T-helper 1 cell treated with Interleukin-12 subunit alpha and Interleukin-12 subunit beta and Interleukin-4 antibody, amounts not matched to agents 30 μg/mL and 1 μg/mL, for 36 hours (primary cell): ENCODE measurements around the gene INPP4B.

Experiments used
- H3K27ac Mint-ChIP-seq: one replicate; pipeline ENCODE4 v1.8.0; 2021; ENCODE audit warnings: mild to moderate bottlenecking, mixed read lengths
- H3K27me3 Mint-ChIP-seq: one replicate; pipeline ENCODE4 v1.8.0; 2021; ENCODE audit warnings: low read depth, mixed read lengths
- H3K36me3 Mint-ChIP-seq: one replicate; pipeline ENCODE4 v1.8.0; 2021; ENCODE audit warnings: low read depth, mixed read lengths
- H3K4me1 Mint-ChIP-seq: one replicate; pipeline ENCODE4 v1.8.0; 2021; ENCODE audit warnings: low read depth, mixed read lengths
- H3K4me3 Mint-ChIP-seq: one replicate; pipeline ENCODE4 v1.8.0; 2021; ENCODE audit warnings: mild to moderate bottlenecking, moderate library complexity, mixed read lengths
- H3K9me3 Mint-ChIP-seq: one replicate; pipeline ENCODE4 v1.8.0; 2021; ENCODE audit warnings: mixed read lengths

INPP4B gene

DNA sequence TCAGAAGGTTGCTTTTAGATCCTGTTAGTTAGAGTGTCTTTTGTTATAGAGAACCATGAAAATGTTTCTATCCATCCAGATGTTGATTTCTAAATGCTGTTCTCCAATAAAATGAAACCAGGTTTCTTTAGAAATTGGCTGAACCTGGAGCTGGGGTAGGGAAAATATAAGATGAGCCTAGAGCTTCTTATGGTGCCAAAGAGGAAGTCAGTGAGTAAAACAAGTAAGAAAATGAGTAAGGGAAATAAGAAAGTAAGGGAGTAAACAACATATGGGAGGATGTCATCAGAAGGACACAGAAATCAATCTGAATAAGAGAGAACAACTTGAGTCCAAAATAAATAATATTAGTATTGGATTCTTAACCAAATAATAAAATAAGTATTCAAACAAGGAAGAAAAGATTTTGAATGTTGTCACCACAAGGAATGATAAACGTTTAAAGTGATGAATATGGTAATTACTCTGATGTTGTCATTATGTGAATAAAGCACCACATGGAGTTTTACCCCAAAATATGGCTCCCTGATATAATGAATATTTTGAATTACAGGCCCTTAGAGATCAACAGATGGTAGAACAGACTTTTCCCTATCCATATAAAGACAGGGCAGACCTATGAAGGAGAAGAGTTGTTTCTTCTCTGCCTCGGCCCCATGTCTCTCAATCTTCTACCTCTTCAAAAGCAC is 703.6 kb downstream of the INPP4B start:
- Mint-ChIP-seq H3K36me3 (peaks cover 9% of the 10 kb centered on the region), H3K27ac (no peak overlapping the region), H3K4me3 (no peak overlapping the region), H3K4me1 (peaks cover 7% of the 10 kb centered on the region), H3K27me3 (no peaks in the 10 kb centered on the region), H3K9me3 (no peaks in the 10 kb centered on the region)

DNA sequence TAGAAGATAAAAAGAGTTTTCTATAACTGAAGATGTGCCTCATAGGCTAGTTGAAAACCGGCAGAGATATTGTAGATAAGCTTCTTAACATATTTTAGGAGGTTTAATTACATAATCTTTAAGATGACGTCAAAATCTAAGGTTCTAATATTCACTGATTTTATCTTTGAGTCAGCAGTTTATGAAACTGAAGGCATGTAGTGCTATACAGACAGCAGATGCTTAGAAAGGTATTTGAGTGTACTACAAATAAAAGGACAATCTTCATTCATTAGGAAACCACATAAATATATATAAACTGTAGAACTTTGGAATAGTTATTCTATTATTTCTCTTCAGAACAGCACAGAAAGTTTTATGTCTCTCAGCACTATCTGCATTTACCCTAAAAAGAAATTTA is 704.9 kb downstream of the INPP4B start:
- Mint-ChIP-seq H3K27me3 (no peaks in the 10 kb centered on the region), H3K36me3 (peaks cover 12% of the 10 kb centered on the region), H3K27ac (no peak overlapping the region), H3K4me1 (peaks cover 7% of the 10 kb centered on the region), H3K9me3 (no peaks in the 10 kb centered on the region), H3K4me3 (no peak overlapping the region)

DNA sequence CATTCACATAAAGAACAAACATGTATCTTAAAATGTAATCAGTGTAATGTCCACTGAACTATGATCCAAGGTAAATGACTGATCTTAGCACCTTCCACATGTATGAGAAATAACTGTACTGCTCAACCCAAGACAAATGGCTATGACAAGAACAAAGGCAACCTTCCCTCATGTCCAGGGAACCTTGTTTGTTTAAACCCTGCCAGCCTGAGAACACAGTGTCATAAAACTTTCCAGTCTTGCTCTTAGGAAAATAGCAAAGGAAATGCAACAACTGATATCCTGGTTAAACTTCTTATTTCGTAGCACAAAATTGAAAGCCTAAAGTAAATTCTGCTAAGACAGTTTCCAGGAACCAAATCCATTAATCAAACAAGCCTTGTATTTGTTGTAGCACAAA is 715.4 kb downstream of the INPP4B start:
- H3K27me3 Mint-ChIP-seq: no peaks in the 10 kb centered on the region
- H3K27ac Mint-ChIP-seq: no peak overlapping the region
- H3K36me3 Mint-ChIP-seq: no peaks in the 10 kb centered on the region
- H3K9me3 Mint-ChIP-seq: no peaks in the 10 kb centered on the region
- H3K4me3 Mint-ChIP-seq: no peak overlapping the region
- peaks cover 6% of the 10 kb centered on the region for H3K4me1 Mint-ChIP-seq

DNA sequence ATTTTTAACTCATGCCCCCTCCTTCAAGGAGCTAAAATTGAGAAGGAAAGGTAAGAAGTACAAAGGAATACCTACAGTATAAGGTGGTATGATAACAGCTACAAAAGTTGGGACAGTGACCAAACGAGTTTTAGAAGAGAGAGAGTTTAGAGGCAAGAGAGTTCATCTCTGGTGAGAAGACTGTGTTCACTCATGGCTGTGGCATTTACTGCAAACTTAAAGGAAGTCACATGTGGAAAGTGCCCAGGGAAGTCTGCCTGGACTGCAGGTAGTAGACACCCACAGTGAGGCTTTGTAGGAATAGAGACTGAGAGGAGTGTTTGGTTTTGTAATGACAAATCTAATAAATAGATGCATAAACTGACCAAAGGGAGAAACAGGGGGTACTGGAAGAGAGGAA is 716.2 kb downstream of the INPP4B start:
- no peaks in the 10 kb centered on the region for H3K27me3 Mint-ChIP-seq
- no peak overlapping the region for H3K27ac Mint-ChIP-seq
- peaks cover 6% of the 10 kb centered on the region for H3K4me1 Mint-ChIP-seq
- no peaks in the 10 kb centered on the region for H3K9me3 Mint-ChIP-seq
- H3K4me3 Mint-ChIP-seq: no peak overlapping the region
- H3K36me3 Mint-ChIP-seq: no peaks in the 10 kb centered on the region

DNA sequence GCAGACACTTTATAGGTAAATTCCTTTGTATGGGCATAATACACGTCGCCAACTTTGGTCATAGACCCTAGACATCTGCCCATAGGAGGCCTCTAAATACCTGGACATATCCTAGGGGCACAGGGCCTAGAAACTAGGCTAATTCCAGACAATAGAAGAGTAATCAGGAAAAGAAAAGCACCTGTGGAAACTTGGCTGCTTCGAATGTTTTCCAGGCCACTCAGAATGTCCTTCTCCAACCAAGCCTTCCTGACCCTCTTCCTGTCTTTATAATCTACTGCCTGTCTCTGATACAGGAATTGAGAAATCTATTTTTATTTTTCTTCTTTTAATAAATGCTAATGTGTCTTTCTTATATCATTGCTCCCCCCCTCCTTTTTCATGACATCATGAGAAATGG is 716.6 kb downstream of the INPP4B start:
- no peaks in the 10 kb centered on the region for H3K27me3 Mint-ChIP-seq
- H3K36me3 Mint-ChIP-seq: no peaks in the 10 kb centered on the region
- H3K4me3 Mint-ChIP-seq: no peak overlapping the region
- H3K9me3 Mint-ChIP-seq: no peaks in the 10 kb centered on the region
- peaks cover 6% of the 10 kb centered on the region for H3K4me1 Mint-ChIP-seq
- H3K27ac Mint-ChIP-seq: no peak overlapping the region

DNA sequence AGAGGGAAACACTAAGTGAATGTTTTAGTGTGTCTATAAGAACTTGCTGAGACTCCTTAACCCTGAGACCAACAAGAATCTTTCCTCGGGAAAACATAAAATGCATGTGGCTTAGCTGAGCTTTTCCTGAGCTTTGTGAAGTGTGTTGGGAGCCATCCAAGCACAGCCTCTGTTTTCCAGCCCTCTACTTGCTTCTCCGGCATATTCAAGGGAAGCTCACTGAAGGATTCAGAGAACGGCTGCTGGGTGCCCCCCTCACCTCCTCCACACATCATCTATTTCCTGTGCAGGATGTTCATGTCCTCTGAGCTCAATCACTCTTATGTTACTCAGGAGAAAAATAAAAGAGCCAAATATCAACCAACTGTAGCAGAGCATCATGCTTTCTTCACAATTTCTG is 717.6 kb downstream of the INPP4B start:
- H3K27ac Mint-ChIP-seq: no peak overlapping the region
- H3K4me3 Mint-ChIP-seq: no peak overlapping the region
- H3K9me3 Mint-ChIP-seq: no peaks in the 10 kb centered on the region
- H3K4me1 Mint-ChIP-seq: peaks cover 6% of the 10 kb centered on the region
- H3K36me3 Mint-ChIP-seq: no peaks in the 10 kb centered on the region
- H3K27me3 Mint-ChIP-seq: no peaks in the 10 kb centered on the region

DNA sequence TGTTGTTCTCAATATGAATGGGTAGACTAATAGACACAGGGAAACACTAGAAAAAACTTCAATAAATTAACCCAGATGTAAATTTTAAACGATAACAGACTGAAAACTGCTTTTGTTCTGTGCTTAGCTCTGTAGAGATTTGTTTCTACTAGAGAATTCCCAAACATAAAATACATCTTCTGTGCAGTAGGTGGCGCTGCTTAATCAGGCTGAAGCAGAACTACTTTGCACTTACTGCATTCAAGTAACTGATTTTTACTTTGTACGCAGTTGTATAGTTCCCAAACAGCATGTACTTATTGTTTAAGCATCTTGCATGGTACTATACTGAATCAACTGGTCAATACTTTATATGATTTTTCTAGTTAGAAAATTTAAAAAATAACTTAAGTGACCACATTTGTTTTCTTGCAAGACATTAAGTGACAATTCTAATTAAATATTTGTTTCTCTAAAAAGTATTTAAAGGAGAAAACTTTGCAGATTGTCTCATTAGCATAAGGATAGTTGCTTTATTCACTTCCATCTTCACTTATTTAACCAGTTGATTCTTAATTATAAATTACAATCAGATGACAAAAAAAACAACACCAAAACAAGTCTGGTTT is 719.1 kb downstream of the INPP4B start:
- H3K4me1 Mint-ChIP-seq: peaks cover 10% of the 10 kb centered on the region
- no peaks in the 10 kb centered on the region for H3K27me3 Mint-ChIP-seq
- H3K4me3 Mint-ChIP-seq: no peak overlapping the region
- peaks cover 5% of the 10 kb centered on the region for H3K36me3 Mint-ChIP-seq
- no peaks in the 10 kb centered on the region for H3K9me3 Mint-ChIP-seq
- H3K27ac Mint-ChIP-seq: no peak overlapping the region

DNA sequence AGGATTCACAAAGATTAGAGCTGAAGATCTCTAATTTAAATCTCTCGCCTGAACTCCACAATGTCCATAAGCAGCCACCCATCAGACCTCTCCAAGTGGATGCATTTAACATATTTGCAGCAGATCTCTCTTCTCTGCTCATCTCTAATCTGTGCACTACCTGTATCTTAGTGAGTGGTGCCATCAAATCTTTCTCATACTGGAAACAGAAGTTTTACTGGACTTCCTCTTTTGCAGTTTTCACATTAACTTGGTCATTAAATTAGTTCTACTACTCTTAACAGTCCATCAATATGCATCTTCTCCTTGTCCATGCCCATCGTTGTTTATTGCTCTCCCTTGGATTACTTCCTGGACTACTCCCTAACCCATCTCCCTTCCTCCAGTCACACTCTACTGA is 721.2 kb downstream of the INPP4B start:
- Mint-ChIP-seq H3K4me3 (no peak overlapping the region), H3K27ac (no peak overlapping the region), H3K4me1 (peaks cover 16% of the 10 kb centered on the region), H3K27me3 (no peaks in the 10 kb centered on the region), H3K9me3 (no peaks in the 10 kb centered on the region), H3K36me3 (peaks cover 9% of the 10 kb centered on the region)

DNA sequence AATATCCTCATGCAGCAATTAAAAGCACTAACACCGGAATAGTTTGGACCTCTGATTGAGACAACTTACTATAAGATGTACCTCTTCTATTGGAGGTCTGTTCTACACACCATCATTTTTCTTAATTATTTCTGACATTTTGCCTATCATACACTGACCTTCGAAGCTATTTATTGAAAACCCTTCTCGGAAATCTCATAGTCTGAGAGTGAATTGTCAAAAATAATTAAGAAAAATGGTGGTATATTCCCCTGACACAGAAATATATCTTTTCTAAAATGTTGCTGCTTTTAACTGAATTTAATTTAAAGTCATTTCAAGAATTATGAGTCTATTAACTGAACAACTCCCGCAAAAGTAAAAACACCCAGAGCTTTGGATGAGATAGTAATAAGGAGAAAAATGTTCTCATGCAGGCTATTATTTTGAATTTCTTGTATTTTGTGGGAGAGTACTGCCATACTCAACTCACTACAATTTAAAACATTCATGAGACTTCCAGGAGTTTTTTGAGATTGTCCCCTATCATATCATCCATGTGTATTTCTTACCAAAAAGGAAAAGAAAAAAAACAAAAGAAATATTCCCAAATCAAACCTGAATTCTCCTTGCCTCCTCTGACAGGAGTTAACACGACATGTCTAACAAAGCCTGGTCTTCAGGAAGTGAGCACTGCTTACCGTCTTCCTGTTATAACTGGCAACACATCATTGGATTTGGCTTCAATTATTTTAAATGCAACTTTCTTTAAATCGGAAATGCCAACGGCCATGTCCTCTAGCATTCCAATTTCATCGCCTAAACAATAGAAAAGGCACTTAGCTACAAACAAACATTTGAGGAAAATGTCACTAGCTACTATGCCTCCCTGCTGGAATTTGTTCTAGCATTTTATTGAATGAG is 724.4 kb downstream of the INPP4B start:
- Mint-ChIP-seq H3K36me3 (peaks cover 20% of the 10 kb centered on the region), H3K4me3 (no peak overlapping the region), H3K9me3 (no peaks in the 10 kb centered on the region), H3K27me3 (no peaks in the 10 kb centered on the region), H3K4me1 (peaks cover 14% of the 10 kb centered on the region), H3K27ac (no peak overlapping the region)

DNA sequence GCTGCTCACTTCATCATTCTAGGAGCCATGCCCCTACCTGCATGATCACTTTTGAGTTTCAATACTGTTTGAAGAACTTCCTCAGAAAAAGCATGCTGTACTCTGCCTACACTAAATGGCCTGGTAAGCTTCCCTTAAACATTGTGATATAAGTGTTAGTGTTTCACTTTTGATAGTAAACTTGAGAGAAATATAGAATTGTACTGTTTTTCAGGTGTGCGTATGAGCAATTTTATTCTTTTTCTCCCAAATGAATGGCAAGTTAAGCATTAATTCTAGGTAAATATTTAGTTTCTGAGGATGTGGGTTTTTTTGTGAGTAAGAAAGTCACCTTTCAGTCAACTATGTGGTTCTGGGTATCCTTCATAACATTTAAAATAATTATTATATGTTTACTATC is 725.2 kb downstream of the INPP4B start:
- Mint-ChIP-seq H3K36me3 (peaks cover 23% of the 10 kb centered on the region), H3K9me3 (no peaks in the 10 kb centered on the region), H3K4me1 (peaks cover 14% of the 10 kb centered on the region), H3K27me3 (no peaks in the 10 kb centered on the region), H3K27ac (no peak overlapping the region), H3K4me3 (no peak overlapping the region)

DNA sequence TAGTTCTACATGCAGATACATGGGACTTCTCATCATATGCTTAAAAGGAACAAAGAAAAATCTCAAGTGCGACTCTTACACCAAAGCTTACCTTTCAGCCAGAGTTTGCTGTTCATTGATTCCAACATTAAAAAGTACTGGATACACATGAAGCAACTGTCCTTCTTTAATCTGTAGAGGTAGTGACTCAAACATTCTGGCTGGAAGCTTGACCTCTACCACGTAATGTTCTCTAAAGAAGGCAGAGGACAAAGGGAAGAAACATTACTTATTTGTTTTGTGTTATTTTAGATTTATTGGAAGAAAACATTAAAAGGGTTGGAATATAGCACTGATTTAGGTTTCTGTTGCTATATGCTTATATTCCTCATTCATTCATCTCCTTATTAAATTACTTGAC is 733.6 kb downstream of the INPP4B start:
- Mint-ChIP-seq H3K27me3 (no peaks in the 10 kb centered on the region), H3K4me3 (no peak overlapping the region), H3K4me1 (no peaks in the 10 kb centered on the region), H3K36me3 (peaks cover 21% of the 10 kb centered on the region), H3K9me3 (no peaks in the 10 kb centered on the region), H3K27ac (no peak overlapping the region)

DNA sequence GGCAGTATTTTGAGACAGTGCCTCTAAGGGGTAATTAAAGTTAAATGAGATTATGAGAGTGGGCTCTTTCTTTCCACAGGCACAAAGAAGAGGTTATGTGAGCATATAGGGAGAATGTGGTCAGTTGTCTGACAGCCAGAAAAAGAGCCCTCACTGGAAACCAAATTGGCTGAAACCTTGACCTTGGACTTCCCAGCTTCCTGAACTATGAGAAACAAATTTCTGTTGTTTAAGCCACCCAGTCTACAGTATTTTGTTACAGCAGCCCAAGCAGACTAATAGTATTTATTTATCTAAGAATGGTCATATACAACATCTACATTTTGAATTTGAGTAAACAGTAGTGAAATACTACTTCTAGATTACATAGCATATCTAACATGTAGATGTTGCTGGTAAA is 736.0 kb downstream of the INPP4B start:
- Mint-ChIP-seq H3K4me1 (no peaks in the 10 kb centered on the region), H3K9me3 (no peaks in the 10 kb centered on the region), H3K36me3 (peaks cover 10% of the 10 kb centered on the region), H3K4me3 (no peak overlapping the region), H3K27ac (no peak overlapping the region), H3K27me3 (no peaks in the 10 kb centered on the region)

DNA sequence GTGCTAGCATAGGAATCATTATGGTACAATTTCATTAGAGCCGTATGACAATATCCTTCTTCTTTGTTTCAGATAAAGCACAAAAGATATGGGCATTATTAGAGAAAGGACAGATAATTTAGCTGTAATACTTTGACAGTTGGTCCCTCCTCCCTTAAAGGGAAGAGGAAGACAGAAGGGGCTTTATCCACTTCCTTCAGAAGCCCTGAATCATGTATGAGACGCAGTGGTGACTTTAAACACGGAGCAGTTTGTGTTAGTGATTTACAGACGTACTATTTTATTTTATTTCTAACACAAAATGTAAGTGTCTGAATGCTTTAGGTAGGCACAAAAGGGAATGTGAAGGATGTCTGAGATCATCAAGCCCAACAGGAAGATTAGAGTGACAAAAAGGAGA is 742.1 kb downstream of the INPP4B start:
- H3K36me3 Mint-ChIP-seq: peaks cover 4% of the 10 kb centered on the region
- H3K27ac Mint-ChIP-seq: no peak overlapping the region
- no peaks in the 10 kb centered on the region for H3K9me3 Mint-ChIP-seq
- H3K4me3 Mint-ChIP-seq: no peak overlapping the region
- H3K27me3 Mint-ChIP-seq: no peaks in the 10 kb centered on the region
- no peaks in the 10 kb centered on the region for H3K4me1 Mint-ChIP-seq

DNA sequence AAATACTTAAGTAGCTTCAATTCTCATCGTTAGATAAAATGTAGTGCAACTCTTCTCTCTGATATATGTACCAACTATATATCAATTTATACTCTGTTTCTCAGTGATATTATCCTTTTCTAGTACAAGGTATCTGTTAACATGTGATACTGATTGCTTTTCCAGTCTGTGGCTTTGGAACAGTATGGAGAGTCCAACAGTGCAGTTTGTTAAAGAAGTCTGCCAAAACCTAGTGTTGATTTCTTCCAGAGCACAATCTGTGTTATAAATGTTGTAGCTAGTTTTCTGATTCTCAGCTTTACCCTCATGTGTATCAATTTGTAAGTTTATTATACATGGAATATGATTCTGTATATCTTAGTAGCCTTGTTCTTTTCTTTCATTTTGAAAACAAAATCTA is 744.7 kb downstream of the INPP4B start:
- Mint-ChIP-seq H3K4me1 (no peaks in the 10 kb centered on the region), H3K4me3 (no peak overlapping the region), H3K36me3 (peaks cover 5% of the 10 kb centered on the region), H3K9me3 (no peaks in the 10 kb centered on the region), H3K27ac (no peak overlapping the region), H3K27me3 (no peaks in the 10 kb centered on the region)

DNA sequence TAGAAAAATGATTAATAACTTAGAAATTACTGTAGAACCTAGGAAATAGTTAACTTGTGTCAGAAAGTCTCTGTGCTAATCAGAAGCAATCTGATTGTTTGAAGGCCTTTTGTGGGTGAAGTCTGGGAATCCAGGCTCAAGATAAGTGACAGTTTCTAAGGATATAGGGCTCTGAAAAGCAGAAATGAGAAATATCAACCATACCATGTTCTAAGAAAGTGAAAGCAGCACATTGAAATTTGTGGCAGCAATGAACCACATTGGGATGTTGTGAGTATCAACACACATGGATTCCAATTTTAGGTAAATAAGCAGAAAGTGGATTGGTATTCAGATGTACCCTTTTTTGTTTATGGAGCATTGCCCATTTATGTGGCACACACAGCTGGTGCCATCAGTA is 745.2 kb downstream of the INPP4B start:
- peaks cover 5% of the 10 kb centered on the region for H3K36me3 Mint-ChIP-seq
- H3K27me3 Mint-ChIP-seq: no peaks in the 10 kb centered on the region
- H3K4me1 Mint-ChIP-seq: no peaks in the 10 kb centered on the region
- no peaks in the 10 kb centered on the region for H3K9me3 Mint-ChIP-seq
- no peak overlapping the region for H3K27ac Mint-ChIP-seq
- H3K4me3 Mint-ChIP-seq: no peak overlapping the region
